Measurements from ENCODE around the gene LONRF2. TPM values are rescaled to one million over a fixed set of nuclear protein-coding genes. Genes with fewer than 3 reads are reported as not detected.

Gene LONRF2
- total RNA-seq, 3 donors from 2014 or later (not counting 1 experiment from before 2014, with no cell fraction given) = not detected

GRCh38 chr2:100317634-100318033 is 4.7 kb downstream of the LONRF2 start:
- H3K9me3 ChIP-seq (ENCODE audit: control insufficient read depth, insufficient read depth, low read length) = peaks cover 5% of the 10 kb centered on the region
- H3K27ac ChIP-seq (ENCODE audit: low read length) = no peak overlapping the region
- intact Hi-C loops (cut with micrococcal nuclease) = no loop called here
- H3K4me3 Mint-ChIP-seq = no peak overlapping the region
- DNase-seq = no peak
- peaks cover 4 to 8% of the 10 kb centered on the region in 2 donors for H3K9me3 Mint-ChIP-seq
- TF ChIP-seq, protein P1, sequence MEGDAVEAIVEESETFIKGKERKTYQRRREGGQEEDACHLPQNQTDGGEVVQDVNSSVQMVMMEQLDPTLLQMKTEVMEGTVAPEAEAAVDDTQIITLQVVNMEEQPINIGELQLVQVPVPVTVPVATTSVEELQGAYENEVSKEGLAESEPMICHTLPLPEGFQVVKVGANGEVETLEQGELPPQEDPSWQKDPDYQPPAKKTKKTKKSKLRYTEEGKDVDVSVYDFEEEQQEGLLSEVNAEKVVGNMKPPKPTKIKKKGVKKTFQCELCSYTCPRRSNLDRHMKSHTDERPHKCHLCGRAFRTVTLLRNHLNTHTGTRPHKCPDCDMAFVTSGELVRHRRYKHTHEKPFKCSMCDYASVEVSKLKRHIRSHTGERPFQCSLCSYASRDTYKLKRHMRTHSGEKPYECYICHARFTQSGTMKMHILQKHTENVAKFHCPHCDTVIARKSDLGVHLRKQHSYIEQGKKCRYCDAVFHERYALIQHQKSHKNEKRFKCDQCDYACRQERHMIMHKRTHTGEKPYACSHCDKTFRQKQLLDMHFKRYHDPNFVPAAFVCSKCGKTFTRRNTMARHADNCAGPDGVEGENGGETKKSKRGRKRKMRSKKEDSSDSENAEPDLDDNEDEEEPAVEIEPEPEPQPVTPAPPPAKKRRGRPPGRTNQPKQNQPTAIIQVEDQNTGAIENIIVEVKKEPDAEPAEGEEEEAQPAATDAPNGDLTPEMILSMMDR (IDR thresholded peaks at IDR 0.05) = no peak
- no peaks in the 10 kb centered on the region for H3K4me1 Mint-ChIP-seq
- no peaks in the 10 kb centered on the region for H3K4me1 ChIP-seq (ENCODE audit: control insufficient read depth, insufficient read depth, low read length)
- no peak for ATAC-seq
- no peaks in the 10 kb centered on the region for H3K36me3 ChIP-seq (ENCODE audit: control insufficient read depth, insufficient read depth, low read length)
- peaks cover 30% of the 10 kb centered on the region for H3K27me3 ChIP-seq (ENCODE audit: control insufficient read depth, insufficient read depth, low read length)
- H3K36me3 Mint-ChIP-seq = peaks cover 15% of the 10 kb centered on the region
- H3K27ac Mint-ChIP-seq = no peak overlapping the region
- H3K27me3 Mint-ChIP-seq (ENCODE audit: low read depth in 2 of 2) = peaks cover 30 to 37% of the 10 kb centered on the region in 2 donors
- WGBS (ENCODE audit: insufficient coverage) = no CpG with 5 or more reads among the region's 1 CpG
- no peak overlapping the region for H3K4me3 ChIP-seq (ENCODE audit: low read length)

- peaks cover 12 to 15% of the 10 kb centered on the region in 2 donors for H3K27me3 Mint-ChIP-seq (ENCODE audit: low read depth in 2 of 2)
- Histone ChIP-seq H3K27ac (ENCODE audit: low read length) (no peak overlapping the region), H3K4me3 (ENCODE audit: low read length) (no peak overlapping the region), H3K9me3 (ENCODE audit: control insufficient read depth, insufficient read depth, low read length) (no peaks in the 10 kb centered on the region), H3K27me3 (ENCODE audit: control insufficient read depth, insufficient read depth, low read length) (no peaks in the 10 kb centered on the region), H3K4me1 (ENCODE audit: control insufficient read depth, insufficient read depth, low read length) (no peaks in the 10 kb centered on the region), H3K36me3 (ENCODE audit: control insufficient read depth, insufficient read depth, low read length) (no peaks in the 10 kb centered on the region)
- ATAC-seq (no peak), DNase-seq (no peak)
- WGBS (ENCODE audit: insufficient coverage) = 64% methylated on average over 3 of the region's 4 CpGs
- intact Hi-C loops (cut with micrococcal nuclease) = no loop called here
- H3K27ac Mint-ChIP-seq = no peak overlapping the region
- H3K36me3 Mint-ChIP-seq = no peaks in the 10 kb centered on the region
- TF ChIP-seq, protein P1 (IDR thresholded peaks at IDR 0.05) = no peak
- no peak overlapping the region for H3K4me3 Mint-ChIP-seq
- H3K4me1 Mint-ChIP-seq = no peaks in the 10 kb centered on the region
- no peaks in the 10 kb centered on the region for H3K9me3 Mint-ChIP-seq
Measured at GRCh38 chr2:100309973-100310719, 12.2 kb downstream of the LONRF2 start.

- Histone ChIP-seq H3K4me3 (ENCODE audit: low read length) (no peak overlapping the region), H3K4me1 (ENCODE audit: control insufficient read depth, insufficient read depth, low read length) (no peaks in the 10 kb centered on the region), H3K27me3 (ENCODE audit: control insufficient read depth, insufficient read depth, low read length) (no peaks in the 10 kb centered on the region), H3K27ac (ENCODE audit: low read length) (no peak overlapping the region), H3K9me3 (ENCODE audit: control insufficient read depth, insufficient read depth, low read length) (no peaks in the 10 kb centered on the region), H3K36me3 (ENCODE audit: control insufficient read depth, insufficient read depth, low read length) (no peaks in the 10 kb centered on the region)
- Mint-ChIP-seq H3K36me3 (no peaks in the 10 kb centered on the region), H3K27ac (no peak overlapping the region), H3K4me1 (no peaks in the 10 kb centered on the region), H3K4me3 (no peak overlapping the region), H3K27me3 (ENCODE audit: low read depth in 2 of 2) (peaks cover 13 to 18% of the 10 kb centered on the region in 2 donors), H3K9me3 (no peaks in the 10 kb centered on the region)
- intact Hi-C loops (cut with micrococcal nuclease) = no loop called here
- no peak for ATAC-seq
- TF ChIP-seq, protein P1 (IDR thresholded peaks at IDR 0.05) = no peak
- no peak for DNase-seq
- WGBS (ENCODE audit: insufficient coverage) = 96% methylated on average over 2 of the region's 3 CpGs
Measured at GRCh38 chr2:100309311-100309710, 13.0 kb downstream of the LONRF2 start.

- TF ChIP-seq, protein P1 (IDR thresholded peaks at IDR 0.05) = no peak
- DNase-seq (no peak), ATAC-seq (no peak)
- Mint-ChIP-seq H3K36me3 (no peaks in the 10 kb centered on the region), H3K27me3 (ENCODE audit: low read depth in 2 of 2) (peaks cover 17 to 28% of the 10 kb centered on the region in 2 donors), H3K4me3 (no peak overlapping the region), H3K9me3 (no peaks in the 10 kb centered on the region), H3K27ac (no peak overlapping the region), H3K4me1 (no peaks in the 10 kb centered on the region)
- Histone ChIP-seq H3K36me3 (ENCODE audit: control insufficient read depth, insufficient read depth, low read length) (no peaks in the 10 kb centered on the region), H3K27ac (ENCODE audit: low read length) (no peak overlapping the region), H3K4me1 (ENCODE audit: control insufficient read depth, insufficient read depth, low read length) (no peaks in the 10 kb centered on the region), H3K27me3 (ENCODE audit: control insufficient read depth, insufficient read depth, low read length) (no peaks in the 10 kb centered on the region), H3K4me3 (ENCODE audit: low read length) (no peak overlapping the region), H3K9me3 (ENCODE audit: control insufficient read depth, insufficient read depth, low read length) (peaks cover 3% of the 10 kb centered on the region)
- intact Hi-C loops (cut with micrococcal nuclease) = no loop called here
- 82% methylated on average over 1 of the region's 1 CpG for WGBS (ENCODE audit: insufficient coverage)
Measured at GRCh38 chr2:100303744-100304143, 18.6 kb downstream of the LONRF2 start.

Measured in natural killer cell (primary cell).